Measurements from ENCODE around the gene WFDC5.

DNA sequence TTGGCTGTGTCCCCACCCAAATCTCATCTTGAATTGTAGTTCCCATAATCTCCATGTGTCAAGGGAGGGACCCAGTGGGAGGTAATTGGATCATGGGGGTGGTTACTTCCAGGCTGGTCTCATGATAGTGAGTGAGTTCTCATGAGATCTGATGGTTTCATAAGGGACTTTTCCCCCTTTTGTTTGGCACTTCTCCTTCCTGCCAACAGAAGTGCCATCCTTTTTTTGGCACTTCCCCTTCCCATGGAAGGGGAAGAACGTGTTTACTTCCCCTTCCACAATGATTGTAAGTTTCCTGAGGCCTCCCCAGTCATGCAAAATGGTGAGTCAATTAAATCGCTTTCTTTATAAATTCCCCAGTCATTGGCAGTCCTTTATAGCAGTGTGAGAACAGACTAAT is 41.7 kb upstream of the WFDC5 start:
- no peak for TF ChIP-seq POLR2A (IDR thresholded peaks at IDR 0.05; ENCODE audit: low read depth, low read length)
- TF ChIP-seq JUN (IDR thresholded peaks at IDR 0.05; ENCODE audit: borderline replicate concordance, insufficient read depth, insufficient read length, low read depth): no peak
- no peak for TF ChIP-seq CTCF (IDR thresholded peaks at IDR 0.05; ENCODE audit: extremely low read depth in 1 of 2, insufficient read depth in 1 of 2, low read depth in 1 of 2, low read length in 2 of 2)
- TF ChIP-seq EZH2 (IDR thresholded peaks at IDR 0.05; ENCODE audit: borderline replicate concordance, low read depth, low read length, severe bottlenecking): no peak
- no peak for TF ChIP-seq POLR2AphosphoS5 (IDR thresholded peaks at IDR 0.05; ENCODE audit: insufficient read depth, low read depth, low read length)
- TF ChIP-seq, protein P1, sequence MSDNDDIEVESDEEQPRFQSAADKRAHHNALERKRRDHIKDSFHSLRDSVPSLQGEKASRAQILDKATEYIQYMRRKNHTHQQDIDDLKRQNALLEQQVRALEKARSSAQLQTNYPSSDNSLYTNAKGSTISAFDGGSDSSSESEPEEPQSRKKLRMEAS (IDR thresholded peaks at IDR 0.05; ENCODE audit: insufficient read depth, insufficient read length): no peak
